ENCODE data around the gene NPFFR1.

- TF ChIP-seq CTCF (IDR thresholded peaks at IDR 0.05; ENCODE audit: insufficient read depth, low read length) (no peak), SPI1 (IDR thresholded peaks at IDR 0.05; ENCODE audit: borderline replicate concordance, low read depth) (no peak), REST (IDR thresholded peaks at IDR 0.05; ENCODE audit: insufficient replicate concordance, low read depth) (no peak), POLR2AphosphoS5 (IDR thresholded peaks at IDR 0.05; ENCODE audit: low read depth) (no peak), GABPA (IDR thresholded peaks at IDR 0.05; ENCODE audit: low read depth) (no peak)
Measured at GRCh38 chr10:70227548-70228320, 56.1 kb downstream of the NPFFR1 start.
